Peyer's patch (tissue), 4 donors: ENCODE data around the gene CD300H.

Source experiments
- POLR2A ChIP-seq, 2 donors: fragments of 450-650 bp; IDR thresholded peaks; one replicate each; pipeline ENCODE4 v1.5.1; 2017; ENCODE audit warnings: antibody characterized with exemption in 2 of 2, mild to moderate bottlenecking in 2 of 2, moderate library complexity in 2 of 2
- TF ChIP-seq, protein P1 (sequence below), 6 experiments: fragments of 450-650 bp in 4 of 6; fragments of 200-600 bp in 2 of 6; sonication (generic) in 1 of 6; IDR thresholded peaks; one replicate each; pipeline ENCODE4 v1.5.1; 2017 to 2019; ENCODE audit warnings: antibody characterized with exemption in 6 of 6, mild to moderate bottlenecking in 3 of 6, moderate library complexity in 1 of 6

DNA sequence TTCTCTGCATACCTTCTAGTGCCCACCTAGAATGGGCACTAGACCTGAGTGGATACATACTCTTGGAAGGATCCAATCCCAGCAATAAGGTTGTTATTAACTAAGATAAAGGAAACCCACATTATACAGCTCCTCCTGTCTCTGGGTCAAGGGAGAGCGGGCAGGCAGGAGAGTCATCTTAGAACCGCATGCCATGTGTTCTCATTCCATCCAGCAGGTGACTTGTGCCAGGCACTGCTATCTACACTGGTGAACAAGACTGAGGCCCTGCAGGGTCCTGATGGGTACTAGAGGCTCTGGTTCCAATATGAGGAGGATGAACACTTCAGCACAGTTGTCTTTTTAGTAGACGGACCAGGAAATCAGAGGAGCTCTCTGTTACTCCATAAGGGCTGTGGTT is 5.9 kb upstream of the CD300H start:
- TF ChIP-seq, protein P1, sequence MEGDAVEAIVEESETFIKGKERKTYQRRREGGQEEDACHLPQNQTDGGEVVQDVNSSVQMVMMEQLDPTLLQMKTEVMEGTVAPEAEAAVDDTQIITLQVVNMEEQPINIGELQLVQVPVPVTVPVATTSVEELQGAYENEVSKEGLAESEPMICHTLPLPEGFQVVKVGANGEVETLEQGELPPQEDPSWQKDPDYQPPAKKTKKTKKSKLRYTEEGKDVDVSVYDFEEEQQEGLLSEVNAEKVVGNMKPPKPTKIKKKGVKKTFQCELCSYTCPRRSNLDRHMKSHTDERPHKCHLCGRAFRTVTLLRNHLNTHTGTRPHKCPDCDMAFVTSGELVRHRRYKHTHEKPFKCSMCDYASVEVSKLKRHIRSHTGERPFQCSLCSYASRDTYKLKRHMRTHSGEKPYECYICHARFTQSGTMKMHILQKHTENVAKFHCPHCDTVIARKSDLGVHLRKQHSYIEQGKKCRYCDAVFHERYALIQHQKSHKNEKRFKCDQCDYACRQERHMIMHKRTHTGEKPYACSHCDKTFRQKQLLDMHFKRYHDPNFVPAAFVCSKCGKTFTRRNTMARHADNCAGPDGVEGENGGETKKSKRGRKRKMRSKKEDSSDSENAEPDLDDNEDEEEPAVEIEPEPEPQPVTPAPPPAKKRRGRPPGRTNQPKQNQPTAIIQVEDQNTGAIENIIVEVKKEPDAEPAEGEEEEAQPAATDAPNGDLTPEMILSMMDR (IDR thresholded peaks at IDR 0.05) = no peak
- no peak for TF ChIP-seq POLR2A (IDR thresholded peaks at IDR 0.05)
